ENCODE measurements around the gene DMPK.
"Not testable (repeated sequence)": the region's sequence is repeated elsewhere in the genome, so short reads cannot be mapped to it uniquely, and the experiment has no call there.

DMPK gene

DNA sequence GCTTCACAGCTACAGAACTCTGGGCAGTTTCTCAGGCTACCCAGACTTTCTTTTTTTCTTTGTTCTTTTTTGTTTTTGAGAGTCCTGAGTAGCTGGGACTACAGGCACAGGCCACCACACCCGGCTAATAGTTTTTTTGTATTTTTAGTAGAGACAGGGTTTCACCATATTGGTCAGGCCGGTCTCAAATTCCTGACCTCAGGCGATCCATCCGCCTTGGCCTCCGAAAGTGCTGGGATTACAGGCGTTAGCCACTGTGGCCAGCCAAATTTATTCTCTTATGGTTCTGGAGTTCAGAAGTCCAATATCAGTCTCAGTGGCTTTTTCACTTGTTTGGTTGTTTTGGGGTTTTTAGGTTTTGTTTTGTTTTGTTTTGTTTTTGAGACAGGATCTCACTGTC, 36.7 kb downstream of the DMPK start:
- H3K4me1 Mint-ChIP-seq, result no peaks in the 10 kb centered on the region
- no peak overlapping the region for H3K4me3 Mint-ChIP-seq
- CTCF ChIA-PET, result no interaction called here
- H3K27me3 Mint-ChIP-seq, result peaks cover 55% of the 10 kb centered on the region
- DNase-seq, result no peak
- H3K27ac Mint-ChIP-seq, result no peak overlapping the region
- H3K9me3 Mint-ChIP-seq, result no peaks in the 10 kb centered on the region
- H3K36me3 Mint-ChIP-seq, result no peaks in the 10 kb centered on the region

DNA sequence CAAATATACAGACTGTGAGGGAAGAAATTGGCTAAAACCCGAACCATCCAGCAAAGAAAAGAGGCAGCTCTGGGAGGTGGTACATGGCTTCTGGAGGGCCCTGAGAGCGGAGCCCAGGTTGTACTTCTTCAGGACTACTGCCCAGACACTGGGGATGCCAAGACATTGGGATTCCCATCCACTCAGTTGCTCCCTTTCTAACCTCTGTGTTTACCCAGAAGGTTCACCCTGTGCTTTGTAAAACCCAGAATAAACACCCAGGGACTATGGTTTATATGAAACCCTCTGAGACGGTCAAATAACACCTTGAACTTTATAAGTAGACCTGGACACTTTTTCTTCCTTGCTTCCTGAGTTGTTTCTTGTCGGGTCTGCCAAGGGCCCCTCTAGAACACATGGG, 39.3 kb downstream of the DMPK start:
- no peak overlapping the region for H3K27ac Mint-ChIP-seq
- CTCF ChIA-PET, result interaction anchor here (0.9 kb wide), 1 partner anchor 26 kb away, joined by 3 read pairs; the partner anchor contains the start of gene SIX5

DNA sequence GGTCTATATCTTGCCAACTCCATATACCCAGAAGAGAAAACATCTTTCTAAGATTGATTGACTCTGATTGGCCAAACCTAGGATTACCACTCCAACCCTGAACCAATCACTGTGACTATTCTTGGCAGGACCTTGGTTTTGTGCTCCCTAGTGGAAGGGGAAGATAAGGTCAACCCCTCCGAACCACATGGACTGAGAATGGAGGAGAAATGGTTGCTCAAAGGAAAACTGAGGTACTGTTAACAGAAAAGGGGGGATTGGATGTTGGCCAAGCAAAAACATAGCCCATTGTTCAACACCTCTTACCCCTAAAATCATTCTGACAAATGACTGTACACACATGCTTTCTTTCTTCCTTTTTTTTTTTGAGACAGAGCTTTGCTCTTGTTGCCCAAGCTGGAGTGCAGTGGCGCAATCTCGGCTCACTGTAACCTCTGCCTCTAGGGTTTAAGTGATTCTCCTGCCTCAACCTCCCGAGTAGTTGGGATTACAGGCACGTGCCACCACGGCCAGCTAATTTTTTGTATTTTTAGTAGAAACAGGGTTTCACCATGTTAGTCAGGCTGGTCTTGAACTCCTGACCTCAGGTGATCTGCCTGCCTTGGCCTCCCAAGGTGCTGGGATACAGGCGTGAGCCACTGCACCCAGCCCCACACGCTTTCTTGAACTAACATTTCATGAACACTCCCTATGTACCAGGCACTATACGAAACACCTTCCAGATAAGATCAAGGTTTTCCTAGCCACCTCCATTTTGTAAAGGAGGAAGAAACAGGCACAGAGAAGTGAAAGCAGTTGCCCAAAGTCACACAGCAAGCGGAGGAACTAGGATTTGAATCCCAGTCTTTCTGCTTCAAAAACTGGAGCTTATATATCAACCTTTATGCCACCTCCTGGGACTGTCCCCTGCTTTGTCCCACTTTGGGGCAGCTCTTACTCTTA, 42.5 kb downstream of the DMPK start:
- Mint-ChIP-seq H3K27me3 (peaks cover 61% of the 10 kb centered on the region), H3K9me3 (no peaks in the 10 kb centered on the region), H3K4me3 (no peak overlapping the region), H3K4me1 (no peaks in the 10 kb centered on the region), H3K36me3 (no peaks in the 10 kb centered on the region), H3K27ac (no peak overlapping the region)
- CTCF ChIA-PET, result no interaction called here
- no peak for DNase-seq

More for the DNA sequence above, 39.3 kb downstream of the DMPK start:
- no peak for DNase-seq
- H3K36me3 Mint-ChIP-seq, result no peaks in the 10 kb centered on the region
- H3K9me3 Mint-ChIP-seq, result no peaks in the 10 kb centered on the region
- no peak overlapping the region for H3K4me3 Mint-ChIP-seq
- no peaks in the 10 kb centered on the region for H3K4me1 Mint-ChIP-seq
- H3K27me3 Mint-ChIP-seq, result peaks cover 72% of the 10 kb centered on the region

DNA sequence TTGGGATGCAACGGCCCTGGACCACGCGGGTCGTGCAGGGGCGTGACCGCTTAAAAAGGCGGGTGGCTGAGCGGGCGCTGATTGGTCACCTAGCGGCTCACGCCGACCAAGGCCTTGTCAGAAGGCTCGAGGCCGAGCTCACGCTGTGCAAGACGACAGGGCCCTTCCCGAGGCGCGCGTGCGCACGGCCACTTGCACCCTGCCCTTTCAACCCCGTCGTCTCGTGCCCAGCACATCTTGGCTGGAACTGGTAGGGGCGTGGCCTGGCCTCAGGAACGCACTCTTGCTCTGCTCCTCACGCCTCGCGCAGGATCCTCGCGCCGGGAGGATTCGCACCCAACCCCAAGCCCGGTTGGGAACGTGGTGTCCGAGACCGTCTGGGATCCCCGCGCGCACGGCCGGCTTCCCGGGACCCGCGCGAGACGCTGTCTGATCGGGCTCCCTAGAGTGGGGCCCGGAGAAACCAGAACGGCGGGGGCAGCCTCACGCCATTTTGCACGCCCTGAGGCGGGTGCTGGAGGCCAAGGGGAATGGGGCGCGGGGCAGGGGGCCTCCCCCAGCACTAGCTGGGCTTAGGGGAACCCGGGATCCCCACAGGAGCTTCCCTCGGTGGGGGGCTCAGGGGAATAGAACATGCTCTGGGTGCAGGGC, 49.0 kb downstream of the DMPK start, which contains the start of gene MEIOSIN:
TSS of gene MEIOSIN (plus strand) at position 280 of the 651 bp plus-strand sequence. CDS start 1,938 bp downstream, outside the sequence.
- CTCF ChIA-PET, result interaction anchor here (0.9 kb wide), 1 partner anchor 15 kb away, joined by 3 read pairs; no protein-coding TSS in a partner anchor
- Mint-ChIP-seq H3K4me1 (peaks cover 19% of the 10 kb centered on the region), H3K36me3 (no peaks in the 10 kb centered on the region), H3K9me3 (no peaks in the 10 kb centered on the region), H3K4me3 (no peak within 1 kb of the TSS), H3K27ac (no peak within 1 kb of the TSS), H3K27me3 (peaks cover 17% of the 10 kb centered on the region)
- no peak for DNase-seq

DNA sequence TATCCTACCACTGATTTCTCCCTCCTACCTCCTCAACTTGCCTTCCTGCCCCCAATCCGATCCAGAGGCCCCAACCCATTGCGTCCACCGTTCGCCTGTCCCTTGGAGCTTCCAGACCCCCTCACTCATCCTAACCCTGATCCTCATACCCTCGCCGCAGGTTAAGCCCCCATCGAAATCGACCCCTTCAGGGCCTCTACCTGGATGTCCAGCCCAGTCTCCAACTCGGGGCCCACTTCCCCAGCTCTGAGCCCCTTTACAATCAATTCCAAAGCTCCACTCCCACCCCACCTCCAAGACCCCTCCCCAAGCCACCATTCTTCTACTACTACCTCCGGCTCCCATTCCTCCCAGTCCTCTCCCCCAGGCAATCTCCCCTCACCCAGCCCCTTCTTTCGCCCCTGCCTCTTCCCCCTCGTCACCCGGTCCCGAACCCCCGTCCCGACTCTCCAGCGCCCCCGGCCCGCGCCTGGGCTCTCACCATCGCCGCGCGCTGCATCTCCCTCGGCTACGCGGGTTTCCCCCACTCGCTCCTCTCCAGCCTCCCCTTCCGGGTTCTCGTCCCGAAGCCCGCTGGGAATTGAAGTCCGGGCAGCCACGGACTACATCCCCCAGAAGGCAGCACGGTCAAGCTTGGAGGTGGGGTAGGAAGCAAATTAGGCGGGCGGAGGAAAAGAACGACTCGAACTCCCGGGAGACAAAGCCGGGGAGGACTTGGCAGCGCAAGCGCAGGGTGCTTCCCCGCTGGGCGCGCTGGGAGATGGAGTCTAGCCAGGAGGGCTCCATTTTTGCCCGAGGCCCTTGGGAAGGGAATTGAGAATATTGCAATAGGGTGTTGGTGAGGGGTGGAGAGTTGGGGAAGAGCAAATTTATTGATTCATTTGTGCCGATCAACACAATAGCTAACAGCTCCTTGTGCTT, 51.7 kb downstream of the DMPK start, which contains the start of gene FBXO46:
TSS of gene FBXO46 (minus strand) at position 529 of the 921 bp plus-strand sequence. CDS start 17,401 bp downstream, outside the sequence.
- peaks cover 2% of the 10 kb centered on the region for H3K36me3 Mint-ChIP-seq
- no peaks in the 10 kb centered on the region for H3K9me3 Mint-ChIP-seq
- peak within 1 kb of the TSS; percentile 82 for H3K27ac Mint-ChIP-seq
- H3K4me3 Mint-ChIP-seq, result peak within 1 kb of the TSS; percentile 93
- peaks cover 31% of the 10 kb centered on the region for H3K4me1 Mint-ChIP-seq
- DNase-seq, result peak; percentile 98
- H3K27me3 Mint-ChIP-seq, result no peaks in the 10 kb centered on the region
- CTCF ChIA-PET, result interaction anchor here (1.1 to 2.0 kb wide), 2 partner anchors 37 to 39 kb away, joined by 4 to 6 read pairs; partner anchors contain the start of gene SIX5

DNA sequence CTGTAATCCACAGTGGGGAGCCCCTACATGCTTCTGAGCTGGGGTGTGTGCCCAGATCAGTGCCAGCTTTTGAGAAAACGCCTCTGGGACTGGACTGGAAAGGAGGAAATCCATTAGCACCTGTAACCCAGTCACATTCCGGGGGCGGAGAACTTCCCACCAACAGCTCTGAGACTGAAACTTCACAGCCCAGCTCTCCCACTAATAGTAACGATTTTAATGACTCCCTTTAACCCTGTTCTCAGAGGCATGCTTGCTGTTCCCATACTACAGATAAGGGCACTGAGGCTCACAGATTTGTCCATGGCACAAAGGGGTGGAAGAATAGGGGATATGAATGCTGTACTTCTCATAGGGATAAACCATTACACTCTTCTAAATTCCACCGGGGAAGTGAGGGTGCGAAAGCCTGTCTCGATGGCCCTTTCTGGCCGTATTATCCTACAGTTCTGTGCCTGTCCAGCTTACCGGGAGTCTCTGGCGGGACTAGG, 52.4 kb downstream of the DMPK start:
- CTCF ChIA-PET, result interaction anchor here (2.0 kb wide), 1 partner anchor 36 kb away, joined by 4 read pairs; no protein-coding TSS in a partner anchor
- no peak for DNase-seq
- H3K27me3 Mint-ChIP-seq, result no peaks in the 10 kb centered on the region
- H3K27ac Mint-ChIP-seq, result peak overlapping the region; percentile 82
- H3K4me3 Mint-ChIP-seq, result peak overlapping the region; percentile 93
- peaks cover 2% of the 10 kb centered on the region for H3K36me3 Mint-ChIP-seq
- H3K4me1 Mint-ChIP-seq, result peaks cover 31% of the 10 kb centered on the region
- H3K9me3 Mint-ChIP-seq, result no peaks in the 10 kb centered on the region

DNA sequence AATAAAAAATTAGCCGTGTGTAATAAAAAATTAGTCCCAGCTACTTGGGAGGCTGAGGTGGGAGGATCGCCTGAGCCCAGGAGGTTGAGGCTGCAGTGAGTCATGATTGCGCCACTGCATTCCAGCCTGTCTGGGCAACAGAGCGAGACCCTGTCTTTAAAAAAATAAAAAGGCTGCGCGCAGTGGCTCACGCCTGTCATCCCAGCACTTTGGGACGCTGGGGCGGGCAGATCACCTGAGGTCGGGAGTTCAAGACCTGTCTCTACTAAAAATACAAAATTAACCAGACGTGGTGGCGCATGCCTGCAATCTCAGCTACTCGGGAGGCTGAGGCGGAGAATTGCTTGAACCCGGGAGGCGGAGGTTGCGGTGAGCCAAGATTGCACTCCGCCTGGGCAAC, 53.6 kb downstream of the DMPK start:
- DNase-seq, CTCF ChIA-PET, H3K27ac Mint-ChIP-seq: not testable (repeated sequence)

DNA sequence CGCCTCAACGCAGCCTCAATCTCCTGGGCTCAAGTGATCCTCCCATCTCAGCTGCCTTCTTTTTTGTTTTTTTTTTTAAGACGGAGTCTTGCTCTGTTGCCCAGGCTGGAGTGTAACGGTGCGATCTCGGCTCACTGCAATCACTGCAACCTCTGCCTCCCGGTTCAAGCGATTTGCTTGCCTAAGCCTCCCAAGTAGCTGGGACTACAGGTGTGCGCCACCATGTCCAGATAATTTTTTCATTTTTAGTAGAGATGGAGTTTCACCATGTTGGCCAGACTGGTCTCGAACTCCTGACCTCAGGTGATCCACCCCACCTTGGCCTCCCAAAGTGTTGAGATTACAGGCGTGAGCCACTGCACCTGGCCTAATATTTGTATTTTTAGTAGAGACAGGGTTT, 62.2 kb downstream of the DMPK start:
- H3K4me3 Mint-ChIP-seq, H3K27me3 Mint-ChIP-seq, CTCF ChIA-PET, H3K9me3 Mint-ChIP-seq, DNase-seq, H3K27ac Mint-ChIP-seq: not testable (repeated sequence)
- H3K36me3 Mint-ChIP-seq, result peaks cover 32% of the 10 kb centered on the region
- H3K4me1 Mint-ChIP-seq, result peaks cover 39% of the 10 kb centered on the region

More for the DNA sequence above, 53.6 kb downstream of the DMPK start:
- peaks cover 34% of the 10 kb centered on the region for H3K4me1 Mint-ChIP-seq
- H3K27me3 Mint-ChIP-seq, H3K36me3 Mint-ChIP-seq, H3K4me3 Mint-ChIP-seq, H3K9me3 Mint-ChIP-seq: not testable (repeated sequence)
